Measurements from ENCODE around the gene CCL3. TPM values are rescaled to one million over a fixed set of nuclear protein-coding genes. Genes with fewer than 3 reads are reported as not detected.
"Not testable (repeated sequence)": the region's sequence is repeated elsewhere in the genome, so short reads cannot be mapped to it uniquely, and the experiment has no call there.

CCL3 gene
- total RNA-seq, 1 donor from 2014 or later = 9.9 TPM

GRCh38 chr17:36095992-36096391 is 6.0 kb upstream of the CCL3 start:
- Histone ChIP-seq H3K36me3 (no peaks in the 10 kb centered on the region), H3K4me1 (no peaks in the 10 kb centered on the region), H3K27ac (no peak overlapping the region), H3K4me3 (no peak overlapping the region), H3K27me3 (no peaks in the 10 kb centered on the region), H3K9me3 (no peaks in the 10 kb centered on the region)
- TF ChIP-seq CTCF (IDR thresholded peaks at IDR 0.05) = no peak
- DNase-seq (no peak), ATAC-seq (no peak)
- intact Hi-C loops (cut with DNase I) = no loop called here

- ATAC-seq (no peak), DNase-seq (no peak)
- H3K4me3 ChIP-seq = no peak overlapping the region
- no peaks in the 10 kb centered on the region for H3K9me3 ChIP-seq
- no peak for TF ChIP-seq CTCF (IDR thresholded peaks at IDR 0.05)
- H3K4me1 ChIP-seq = no peaks in the 10 kb centered on the region
- intact Hi-C loops (cut with DNase I) = no loop called here
- no peaks in the 10 kb centered on the region for H3K27me3 ChIP-seq
- H3K36me3 ChIP-seq = no peaks in the 10 kb centered on the region
- H3K27ac ChIP-seq = no peak overlapping the region
Observed at GRCh38 chr17:36094746-36095145, 4.8 kb upstream of the CCL3 start.

GRCh38 chr17:36094232-36094631 is 4.3 kb upstream of the CCL3 start:
- no peak overlapping the region for H3K4me3 ChIP-seq
- ATAC-seq (no peak), DNase-seq (no peak)
- intact Hi-C loops (cut with DNase I) = no loop called here
- no peaks in the 10 kb centered on the region for H3K36me3 ChIP-seq
- no peak overlapping the region for H3K27ac ChIP-seq
- no peak for TF ChIP-seq CTCF (IDR thresholded peaks at IDR 0.05)
- no peaks in the 10 kb centered on the region for H3K27me3 ChIP-seq
- no peaks in the 10 kb centered on the region for H3K4me1 ChIP-seq
- H3K9me3 ChIP-seq = no peaks in the 10 kb centered on the region

GRCh38 chr17:36092715-36093114 is 2.8 kb upstream of the CCL3 start:
- H3K4me1 ChIP-seq; H3K27ac ChIP-seq; H3K9me3 ChIP-seq; H3K36me3 ChIP-seq; intact Hi-C loops (cut with DNase I); H3K4me3 ChIP-seq; DNase-seq; H3K27me3 ChIP-seq; ATAC-seq: not testable (repeated sequence)

- Histone ChIP-seq H3K4me1 (no peaks in the 10 kb centered on the region), H3K27ac (no peak overlapping the region), H3K4me3 (no peak overlapping the region), H3K27me3 (no peaks in the 10 kb centered on the region), H3K9me3 (no peaks in the 10 kb centered on the region), H3K36me3 (no peaks in the 10 kb centered on the region)
- intact Hi-C loops (cut with DNase I) = no loop called here
- no peak for TF ChIP-seq CTCF (IDR thresholded peaks at IDR 0.05)
- ATAC-seq (no peak), DNase-seq (no peak)
Observed at GRCh38 chr17:36092230-36092629, 2.3 kb upstream of the CCL3 start.

GRCh38 chr17:36089339-36089865 is 541 bp downstream of the CCL3 start:
- DNase-seq = no peak
- H3K4me1 ChIP-seq = no peaks in the 10 kb centered on the region
- no peaks in the 10 kb centered on the region for H3K27me3 ChIP-seq
- intact Hi-C loops (cut with DNase I) = no loop called here
- no peaks in the 10 kb centered on the region for H3K9me3 ChIP-seq
- no peaks in the 10 kb centered on the region for H3K36me3 ChIP-seq
- TF ChIP-seq CTCF (IDR thresholded peaks at IDR 0.05) = no peak
- no peak overlapping the region for H3K4me3 ChIP-seq
- H3K27ac ChIP-seq = no peak overlapping the region
- no peak for ATAC-seq
